ENCODE measurements around the gene USP24.

DNA sequence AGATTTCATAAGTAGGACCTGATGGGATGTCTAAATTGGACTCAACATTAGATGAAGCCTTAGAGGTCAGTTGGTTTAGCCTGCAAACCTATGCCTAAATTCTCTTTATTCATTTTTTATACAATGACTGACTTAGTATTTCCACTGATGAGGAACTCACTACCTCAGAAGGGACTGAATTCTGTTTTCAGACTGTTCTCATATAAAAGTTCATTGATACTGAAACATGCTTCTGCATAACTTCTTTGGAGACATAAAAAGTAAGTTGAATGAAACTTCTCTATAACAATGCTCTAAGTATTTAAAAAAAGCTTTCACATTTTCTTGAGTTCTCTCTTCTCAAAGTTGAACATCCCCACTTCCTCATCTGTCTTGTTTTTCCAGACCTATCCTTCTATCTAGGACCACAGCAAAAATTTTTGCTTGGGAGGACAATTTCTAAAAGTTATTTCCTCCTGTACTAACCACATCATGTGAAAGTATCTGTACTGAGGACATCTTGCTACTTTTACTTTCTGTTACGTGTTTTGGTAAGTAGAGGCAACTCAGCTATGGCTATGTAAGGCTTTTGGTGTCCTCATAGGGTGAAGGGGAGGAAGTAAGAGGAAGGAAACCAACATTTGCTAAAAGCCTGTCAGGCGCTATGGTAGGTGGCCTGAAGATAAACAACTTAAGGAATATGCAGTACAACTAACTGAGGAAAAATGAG, 64.1 kb downstream of the USP24 start:
- TF ChIP-seq, protein P1, sequence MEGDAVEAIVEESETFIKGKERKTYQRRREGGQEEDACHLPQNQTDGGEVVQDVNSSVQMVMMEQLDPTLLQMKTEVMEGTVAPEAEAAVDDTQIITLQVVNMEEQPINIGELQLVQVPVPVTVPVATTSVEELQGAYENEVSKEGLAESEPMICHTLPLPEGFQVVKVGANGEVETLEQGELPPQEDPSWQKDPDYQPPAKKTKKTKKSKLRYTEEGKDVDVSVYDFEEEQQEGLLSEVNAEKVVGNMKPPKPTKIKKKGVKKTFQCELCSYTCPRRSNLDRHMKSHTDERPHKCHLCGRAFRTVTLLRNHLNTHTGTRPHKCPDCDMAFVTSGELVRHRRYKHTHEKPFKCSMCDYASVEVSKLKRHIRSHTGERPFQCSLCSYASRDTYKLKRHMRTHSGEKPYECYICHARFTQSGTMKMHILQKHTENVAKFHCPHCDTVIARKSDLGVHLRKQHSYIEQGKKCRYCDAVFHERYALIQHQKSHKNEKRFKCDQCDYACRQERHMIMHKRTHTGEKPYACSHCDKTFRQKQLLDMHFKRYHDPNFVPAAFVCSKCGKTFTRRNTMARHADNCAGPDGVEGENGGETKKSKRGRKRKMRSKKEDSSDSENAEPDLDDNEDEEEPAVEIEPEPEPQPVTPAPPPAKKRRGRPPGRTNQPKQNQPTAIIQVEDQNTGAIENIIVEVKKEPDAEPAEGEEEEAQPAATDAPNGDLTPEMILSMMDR (IDR thresholded peaks at IDR 0.05), result no peak
- TF ChIP-seq POLR2AphosphoS5 (IDR thresholded peaks at IDR 0.05), result no peak
- TF ChIP-seq EP300 (IDR thresholded peaks at IDR 0.05), result no peak
- TF ChIP-seq POLR2A (IDR thresholded peaks at IDR 0.05), result no peak
